ENCODE measurements around the gene DCD. TPM values are rescaled to one million over a fixed set of nuclear protein-coding genes. Genes with fewer than 3 reads are reported as not detected.

The DCD gene
- total RNA-seq, 2 experiments from 2014 or later = not detected

DNA sequence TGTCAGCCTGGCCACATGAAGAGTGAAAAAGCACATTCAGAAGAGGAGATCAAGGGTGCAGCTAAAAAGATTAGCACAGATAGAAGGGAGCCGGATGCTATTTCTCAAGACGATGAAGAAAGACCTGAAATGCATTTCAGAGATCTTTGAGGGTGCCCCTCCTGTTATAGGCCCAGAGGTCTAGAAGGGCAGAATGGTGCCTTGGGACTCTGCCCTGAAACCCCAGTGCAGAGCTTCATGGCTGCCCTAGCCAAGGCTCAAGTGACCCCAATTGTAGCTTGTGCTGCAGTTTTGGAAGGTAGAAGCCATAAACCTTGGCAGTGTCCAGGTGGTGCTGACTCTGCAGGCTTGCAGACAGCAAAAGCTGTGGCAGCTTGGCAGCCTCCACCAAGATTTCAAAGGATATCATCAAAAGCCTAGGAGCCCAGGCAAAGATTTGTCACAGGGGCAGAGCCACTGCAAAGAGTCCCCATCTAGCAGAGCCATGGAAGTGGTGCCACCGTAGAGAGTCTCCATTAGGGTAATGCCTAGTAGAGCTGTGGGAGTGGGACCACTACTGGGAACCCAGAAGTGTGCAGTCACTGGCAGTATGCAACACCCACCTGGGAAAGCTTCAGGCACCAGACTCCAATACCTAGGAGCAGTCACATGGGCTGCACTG, 19.8 kb downstream of the DCD start:
- ATAC-seq (ENCODE audit: poor library complexity) (no peak), DNase-seq (no peak)
- no peak overlapping the region for H3K27ac ChIP-seq (ENCODE audit: low read depth in 1 of 2, low read length in 2 of 2)
- H3K36me3 ChIP-seq (ENCODE audit: insufficient read depth, low read length) = no peaks in the 10 kb centered on the region
- H3K36me3 Mint-ChIP-seq (ENCODE audit: low read depth) = no peaks in the 10 kb centered on the region
- H3K4me1 Mint-ChIP-seq (ENCODE audit: low read depth) = no peaks in the 10 kb centered on the region
- ChIA-PET CTCF (no interaction called here), POLR2A (no interaction called here)
- H3K27ac Mint-ChIP-seq = no peak overlapping the region
- H3K4me3 ChIP-seq (ENCODE audit: low read length) = no peak overlapping the region
- H3K9me3 ChIP-seq (ENCODE audit: control insufficient read depth in 1 of 2, insufficient read depth in 1 of 2, low read length in 2 of 2) = peaks cover 5 to 9% of the 10 kb centered on the region in 2 experiments
- intact Hi-C loops (cut with DNase I, micrococcal nuclease) = no loop called here
- peaks cover 84% of the 10 kb centered on the region for H3K27me3 Mint-ChIP-seq
- no peaks in the 10 kb centered on the region for H3K4me1 ChIP-seq (ENCODE audit: insufficient read depth, low read length)
- H3K4me3 Mint-ChIP-seq = no peak overlapping the region
- H3K9me3 Mint-ChIP-seq = no peaks in the 10 kb centered on the region
- peaks cover 17 to 21% of the 10 kb centered on the region in 2 experiments for H3K27me3 ChIP-seq (ENCODE audit: control insufficient read depth in 1 of 2, insufficient read depth in 2 of 2, low read length in 2 of 2)
- TF ChIP-seq, protein P1, sequence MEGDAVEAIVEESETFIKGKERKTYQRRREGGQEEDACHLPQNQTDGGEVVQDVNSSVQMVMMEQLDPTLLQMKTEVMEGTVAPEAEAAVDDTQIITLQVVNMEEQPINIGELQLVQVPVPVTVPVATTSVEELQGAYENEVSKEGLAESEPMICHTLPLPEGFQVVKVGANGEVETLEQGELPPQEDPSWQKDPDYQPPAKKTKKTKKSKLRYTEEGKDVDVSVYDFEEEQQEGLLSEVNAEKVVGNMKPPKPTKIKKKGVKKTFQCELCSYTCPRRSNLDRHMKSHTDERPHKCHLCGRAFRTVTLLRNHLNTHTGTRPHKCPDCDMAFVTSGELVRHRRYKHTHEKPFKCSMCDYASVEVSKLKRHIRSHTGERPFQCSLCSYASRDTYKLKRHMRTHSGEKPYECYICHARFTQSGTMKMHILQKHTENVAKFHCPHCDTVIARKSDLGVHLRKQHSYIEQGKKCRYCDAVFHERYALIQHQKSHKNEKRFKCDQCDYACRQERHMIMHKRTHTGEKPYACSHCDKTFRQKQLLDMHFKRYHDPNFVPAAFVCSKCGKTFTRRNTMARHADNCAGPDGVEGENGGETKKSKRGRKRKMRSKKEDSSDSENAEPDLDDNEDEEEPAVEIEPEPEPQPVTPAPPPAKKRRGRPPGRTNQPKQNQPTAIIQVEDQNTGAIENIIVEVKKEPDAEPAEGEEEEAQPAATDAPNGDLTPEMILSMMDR (IDR thresholded peaks at IDR 0.05) = no peak

DNA sequence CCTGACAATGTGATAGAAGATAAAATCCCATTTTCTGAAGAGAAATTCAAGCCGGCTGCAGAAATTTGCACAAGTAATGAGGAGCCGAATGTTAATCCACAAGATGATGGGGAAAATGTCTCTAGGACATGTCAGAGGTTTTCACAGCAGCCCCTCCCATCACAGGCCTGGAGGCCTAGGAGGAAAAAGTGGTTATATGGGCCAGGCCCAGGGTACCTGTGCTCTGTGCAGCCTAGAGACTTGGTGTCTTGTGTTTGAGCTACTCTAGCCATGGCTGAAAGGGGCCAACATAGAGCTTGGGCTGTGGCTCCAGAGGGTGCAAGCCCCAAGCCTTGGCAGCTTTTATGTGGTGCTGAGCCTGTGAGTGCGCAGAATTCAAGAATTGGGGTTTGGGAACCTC, 20.9 kb downstream of the DCD start:
- Mint-ChIP-seq H3K4me1 (ENCODE audit: low read depth) (no peaks in the 10 kb centered on the region), H3K36me3 (ENCODE audit: low read depth) (no peaks in the 10 kb centered on the region), H3K4me3 (no peak overlapping the region), H3K27me3 (peaks cover 86% of the 10 kb centered on the region), H3K27ac (no peak overlapping the region), H3K9me3 (no peaks in the 10 kb centered on the region)
- no peak overlapping the region for H3K27ac ChIP-seq (ENCODE audit: low read depth in 1 of 2, low read length in 2 of 2)
- H3K4me1 ChIP-seq (ENCODE audit: insufficient read depth, low read length) = no peaks in the 10 kb centered on the region
- peaks cover 5 to 9% of the 10 kb centered on the region in 2 experiments for H3K9me3 ChIP-seq (ENCODE audit: control insufficient read depth in 1 of 2, insufficient read depth in 1 of 2, low read length in 2 of 2)
- no peaks in the 10 kb centered on the region for H3K36me3 ChIP-seq (ENCODE audit: insufficient read depth, low read length)
- POLR2A ChIA-PET = no interaction called here
- no peak for DNase-seq
- intact Hi-C loops (cut with DNase I, micrococcal nuclease) = no loop called here
- H3K27me3 ChIP-seq (ENCODE audit: control insufficient read depth in 1 of 2, insufficient read depth in 2 of 2, low read length in 2 of 2) = peaks cover 20 to 24% of the 10 kb centered on the region in 2 experiments
- ATAC-seq (ENCODE audit: poor library complexity) = no peak
- TF ChIP-seq, protein P1 (IDR thresholded peaks at IDR 0.05) = no peak
- CTCF ChIA-PET = no interaction called here
- H3K4me3 ChIP-seq (ENCODE audit: low read length) = no peak overlapping the region

GRCh38 chr12:54625598-54625997, 22.6 kb downstream of the DCD start:
- Mint-ChIP-seq H3K36me3 (ENCODE audit: low read depth) (no peaks in the 10 kb centered on the region), H3K27ac (no peak overlapping the region), H3K27me3 (peaks cover 94% of the 10 kb centered on the region), H3K9me3 (no peaks in the 10 kb centered on the region), H3K4me1 (ENCODE audit: low read depth) (no peaks in the 10 kb centered on the region), H3K4me3 (no peak overlapping the region)
- peaks cover 5 to 9% of the 10 kb centered on the region in 2 experiments for H3K9me3 ChIP-seq (ENCODE audit: control insufficient read depth in 1 of 2, insufficient read depth in 1 of 2, low read length in 2 of 2)
- no peak overlapping the region for H3K27ac ChIP-seq (ENCODE audit: low read depth in 1 of 2, low read length in 2 of 2)
- DNase-seq (no peak), ATAC-seq (ENCODE audit: poor library complexity) (no peak)
- no peak overlapping the region for H3K4me3 ChIP-seq (ENCODE audit: low read length)
- intact Hi-C loops (cut with DNase I, micrococcal nuclease) = no loop called here
- no peaks in the 10 kb centered on the region for H3K4me1 ChIP-seq (ENCODE audit: insufficient read depth, low read length)
- TF ChIP-seq, protein P1 (IDR thresholded peaks at IDR 0.05) = no peak
- ChIA-PET POLR2A (no interaction called here), CTCF (no interaction called here)
- H3K36me3 ChIP-seq (ENCODE audit: insufficient read depth, low read length) = no peaks in the 10 kb centered on the region
- peaks cover 17 to 29% of the 10 kb centered on the region in 2 experiments for H3K27me3 ChIP-seq (ENCODE audit: control insufficient read depth in 1 of 2, insufficient read depth in 2 of 2, low read length in 2 of 2)
